Neutrophil (primary cell): ENCODE data around the gene MYBPHL.

ENCODE experiments used
- H3K27ac ChIP-seq: fragments of 200-600 bp; sonication (generic); 2 replicates; pipeline ENCODE4 v1.5.1; 2016; ENCODE audit warnings: mild to moderate bottlenecking, moderate library complexity
- H3K27me3 ChIP-seq: fragments of 200-600 bp; sonication (generic); 2 replicates; pipeline ENCODE4 v1.6.0; 2016; ENCODE audit warnings: mild to moderate bottlenecking
- H3K36me3 ChIP-seq: fragments of 200-600 bp; sonication (generic); 2 replicates; pipeline ENCODE4 v1.5.1; 2017
- H3K4me1 ChIP-seq, 2 experiments: fragments of 200-600 bp in 1 of 2; sonication (generic) in 1 of 2; 1 replicate in 1 of 2; 2 replicates in 1 of 2; pipeline versions ENCODE4 v1.5.1 to v1.6.1; 2013 to 2016; ENCODE audit warnings: low read depth in 1 of 2, low read length in 1 of 2, mild to moderate bottlenecking in 1 of 2, moderate library complexity in 1 of 2; ENCODE audit not compliant: control insufficient read depth in 1 of 2, insufficient read depth in 1 of 2
- H3K4me3 ChIP-seq, 2 experiments: fragments of 200-600 bp in 1 of 2; sonication (generic) in 1 of 2; 1 replicate in 1 of 2; 2 replicates in 1 of 2; pipeline ENCODE4 v1.5.1; 2013 to 2016; ENCODE audit warnings: low read depth in 1 of 2, low read length in 1 of 2, mild to moderate bottlenecking in 1 of 2, moderate library complexity in 1 of 2
- H3K9me3 ChIP-seq: fragments of 200-600 bp; sonication (generic); 2 replicates; pipeline ENCODE4 v1.5.1; 2016
- CTCF ChIP-seq: fragments of 200-600 bp; sonication (generic); IDR thresholded peaks from 2 replicates; pipeline ENCODE4 v1.5.1; 2016; ENCODE audit warnings: antibody characterized with exemption

The MYBPHL gene

DNA sequence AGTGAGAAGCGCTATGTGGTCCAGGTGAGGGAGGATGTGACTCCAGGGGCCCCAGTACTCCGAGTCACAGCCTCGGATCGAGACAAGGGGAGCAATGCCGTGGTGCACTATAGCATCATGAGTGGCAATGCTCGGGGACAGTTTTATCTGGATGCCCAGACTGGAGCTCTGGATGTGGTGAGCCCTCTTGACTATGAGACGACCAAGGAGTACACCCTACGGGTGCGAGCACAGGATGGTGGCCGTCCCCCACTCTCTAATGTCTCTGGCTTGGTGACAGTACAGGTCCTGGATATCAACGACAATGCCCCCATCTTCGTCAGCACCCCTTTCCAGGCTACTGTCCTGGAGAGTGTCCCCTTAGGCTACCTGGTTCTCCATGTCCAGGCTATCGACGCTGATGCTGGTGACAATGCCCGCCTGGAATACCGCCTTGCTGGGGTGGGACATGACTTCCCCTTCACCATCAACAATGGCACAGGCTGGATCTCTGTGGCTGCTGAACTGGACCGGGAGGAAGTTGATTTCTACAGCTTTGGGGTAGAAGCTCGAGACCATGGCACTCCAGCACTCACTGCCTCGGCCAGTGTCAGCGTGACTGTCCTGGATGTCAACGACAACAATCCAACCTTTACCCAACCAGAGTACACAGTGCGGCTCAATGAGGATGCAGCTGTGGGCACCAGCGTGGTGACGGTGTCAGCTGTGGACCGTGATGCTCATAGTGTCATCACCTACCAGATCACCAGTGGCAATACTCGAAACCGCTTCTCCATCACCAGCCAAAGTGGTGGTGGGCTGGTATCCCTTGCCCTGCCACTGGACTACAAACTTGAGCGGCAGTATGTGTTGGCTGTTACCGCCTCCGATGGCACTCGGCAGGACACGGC lies 55.3 kb downstream of the MYBPHL start:
- H3K36me3 ChIP-seq, result no peaks in the 10 kb centered on the region
- H3K9me3 ChIP-seq, result no peaks in the 10 kb centered on the region
- H3K27ac ChIP-seq, result no peak overlapping the region
- no peak overlapping the region for H3K4me3 ChIP-seq
- peaks cover 5 to 12% of the 10 kb centered on the region in 2 experiments for H3K4me1 ChIP-seq
- H3K27me3 ChIP-seq, result peaks cover 100% of the 10 kb centered on the region
- no peak for TF ChIP-seq CTCF

DNA sequence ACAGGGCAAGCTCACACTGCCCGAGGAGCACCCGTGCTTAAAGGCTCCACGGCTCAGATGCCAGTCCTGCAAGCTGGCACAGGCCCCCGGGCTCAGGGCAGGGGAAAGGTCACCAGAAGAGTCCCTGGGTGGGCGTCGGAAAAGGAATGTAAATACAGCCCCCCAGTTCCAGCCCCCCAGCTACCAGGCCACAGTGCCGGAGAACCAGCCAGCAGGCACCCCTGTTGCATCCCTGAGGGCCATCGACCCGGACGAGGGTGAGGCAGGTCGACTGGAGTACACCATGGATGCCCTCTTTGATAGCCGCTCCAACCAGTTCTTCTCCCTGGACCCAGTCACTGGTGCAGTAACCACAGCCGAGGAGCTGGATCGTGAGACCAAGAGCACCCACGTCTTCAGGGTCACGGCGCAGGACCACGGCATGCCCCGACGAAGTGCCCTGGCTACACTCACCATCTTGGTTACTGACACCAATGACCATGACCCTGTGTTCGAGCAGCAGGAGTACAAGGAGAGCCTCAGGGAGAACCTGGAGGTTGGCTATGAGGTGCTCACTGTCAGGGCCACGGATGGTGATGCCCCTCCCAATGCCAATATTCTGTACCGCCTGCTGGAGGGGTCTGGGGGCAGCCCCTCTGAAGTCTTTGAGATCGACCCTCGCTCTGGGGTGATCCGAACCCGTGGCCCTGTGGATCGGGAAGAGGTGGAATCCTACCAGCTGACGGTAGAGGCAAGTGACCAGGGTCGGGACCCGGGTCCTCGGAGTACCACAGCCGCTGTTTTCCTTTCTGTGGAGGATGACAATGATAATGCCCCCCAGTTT lies 56.1 kb downstream of the MYBPHL start:
- Histone ChIP-seq H3K27me3 (peaks cover 100% of the 10 kb centered on the region), H3K4me3 (no peak overlapping the region), H3K4me1 (peaks cover 5 to 12% of the 10 kb centered on the region in 2 experiments)

DNA sequence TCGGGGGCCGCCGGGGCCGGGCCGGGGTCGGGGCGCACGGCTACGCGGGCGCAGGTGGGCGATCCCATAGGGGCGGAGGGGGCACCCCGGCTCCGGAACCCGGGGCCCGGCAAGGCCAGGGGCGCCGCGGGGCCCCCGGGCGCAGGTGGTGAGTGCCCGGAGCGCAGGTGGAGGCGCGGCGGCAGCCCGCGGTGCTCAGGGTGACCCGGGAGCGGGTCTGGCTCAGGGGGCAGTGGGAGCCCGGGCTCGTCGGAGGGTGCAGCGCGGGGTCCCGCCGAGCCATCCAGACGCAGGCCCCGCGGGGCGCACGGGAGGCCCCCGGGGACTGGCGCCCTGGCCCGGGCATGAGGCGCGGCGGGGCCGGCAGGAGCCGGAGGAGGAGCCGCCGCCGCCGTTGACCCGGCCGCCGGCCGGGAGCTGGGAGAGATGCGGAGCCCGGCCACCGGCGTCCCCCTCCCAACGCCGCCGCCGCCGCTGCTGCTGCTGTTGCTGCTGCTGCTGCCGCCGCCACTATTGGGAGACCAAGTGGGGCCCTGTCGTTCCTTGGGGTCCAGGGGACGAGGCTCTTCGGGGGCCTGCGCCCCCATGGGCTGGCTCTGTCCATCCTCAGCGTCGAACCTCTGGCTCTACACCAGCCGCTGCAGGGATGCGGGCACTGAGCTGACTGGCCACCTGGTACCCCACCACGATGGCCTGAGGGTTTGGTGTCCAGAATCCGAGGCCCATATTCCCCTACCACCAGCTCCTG lies 57.0 kb downstream of the MYBPHL start:
- Histone ChIP-seq H3K9me3 (no peaks in the 10 kb centered on the region), H3K4me1 (peaks cover 5 to 12% of the 10 kb centered on the region in 2 experiments), H3K36me3 (no peaks in the 10 kb centered on the region), H3K4me3 (no peak overlapping the region), H3K27me3 (peaks cover 93% of the 10 kb centered on the region), H3K27ac (no peak overlapping the region)
- TF ChIP-seq CTCF, result no peak

More for the DNA sequence above, 56.1 kb downstream of the MYBPHL start:
- no peak for TF ChIP-seq CTCF
- H3K27ac ChIP-seq, result no peak overlapping the region
- H3K36me3 ChIP-seq, result no peaks in the 10 kb centered on the region
- H3K9me3 ChIP-seq, result no peaks in the 10 kb centered on the region

- Histone ChIP-seq H3K36me3 (no peaks in the 10 kb centered on the region), H3K27ac (no peak within 1 kb of the TSS), H3K27me3 (peaks cover 89% of the 10 kb centered on the region), H3K4me1 (peaks cover 5 to 12% of the 10 kb centered on the region in 2 experiments), H3K4me3 (no peak within 1 kb of the TSS), H3K9me3 (no peaks in the 10 kb centered on the region)
- TF ChIP-seq CTCF, result no peak
Measured at GRCh38 chr1:109248797-109249629, 57.8 kb downstream of the MYBPHL start, which contains the start of gene CELSR2. Gene CELSR2, plus strand, starts transcription at chr1:109249539. Its CDS starts 541 bp downstream, at chr1:109250080.

DNA sequence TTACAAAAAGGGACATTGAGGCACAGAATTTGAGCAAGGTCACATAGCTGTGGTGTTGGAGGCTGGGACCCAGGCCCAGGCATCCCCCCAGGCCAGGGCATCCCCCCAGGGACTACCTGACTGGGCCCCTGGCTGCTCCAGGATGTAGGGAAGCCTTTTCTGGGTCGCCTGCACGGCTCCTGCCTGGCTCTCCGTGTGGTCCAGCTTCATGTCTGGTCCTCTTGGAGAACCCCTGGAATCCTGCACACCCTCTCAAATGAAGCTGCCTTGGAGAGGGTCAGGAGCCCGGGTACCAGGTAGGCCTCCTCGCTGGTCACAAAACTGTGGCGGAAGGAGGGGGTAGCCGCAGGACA lies 58.4 kb downstream of the MYBPHL start:
- no peak for TF ChIP-seq CTCF
- Histone ChIP-seq H3K9me3 (no peaks in the 10 kb centered on the region), H3K27ac (no peak overlapping the region), H3K36me3 (no peaks in the 10 kb centered on the region), H3K4me1 (peaks cover 5 to 12% of the 10 kb centered on the region in 2 experiments), H3K27me3 (peaks cover 89% of the 10 kb centered on the region), H3K4me3 (no peak overlapping the region)
